Liver (tissue), 3 donors: Measurements from ENCODE around the gene HMGN4.

Source experiments
- RAD21 ChIP-seq, 2 donors: IDR thresholded peaks; 2 replicates each; pipeline ENCODE4 v1.6.1; 2016; ENCODE audit warnings: antibody characterized with exemption in 2 of 2, mild to moderate bottlenecking in 2 of 2
- RXRA ChIP-seq, 2 donors: IDR thresholded peaks; 2 replicates each; pipeline ENCODE4 v1.6.1; 2017 to 2018; ENCODE audit warnings: antibody characterized with exemption in 2 of 2, mild to moderate bottlenecking in 1 of 2
- TF ChIP-seq, protein P1 (sequence below): IDR thresholded peaks from 2 replicates; pipeline ENCODE4 v1.6.1; 2016; ENCODE audit warnings: antibody characterized with exemption
- TF ChIP-seq, protein P2 (sequence below): fragments of 150-350 bp; IDR thresholded peaks from 2 replicates; pipeline ENCODE4 v1.5.1; 2017; ENCODE audit warnings: improper control_type of control experiment, low read depth, low read length; ENCODE audit not compliant: missing input control
- donor health status: healthy.
- donor health status: healthy.

DNA sequence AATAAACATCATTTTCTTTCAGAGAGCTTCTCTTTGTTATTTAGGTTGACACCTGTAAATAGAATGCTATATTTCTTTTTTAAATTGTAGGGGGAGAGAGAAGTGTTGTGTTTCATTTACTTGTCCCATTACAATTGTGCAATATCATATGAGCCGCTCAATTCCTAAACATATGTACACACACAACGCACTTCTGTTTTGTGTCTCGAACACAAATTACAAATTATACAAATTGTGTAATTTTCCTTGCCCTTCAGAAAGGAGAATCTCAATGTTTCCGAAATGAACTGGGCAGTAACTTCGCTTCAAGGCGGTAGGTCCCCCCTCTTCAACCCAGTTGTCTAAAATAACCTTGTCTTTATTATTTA lies 55.9 kb downstream of the HMGN4 start:
- TF ChIP-seq RAD21 (IDR thresholded peaks at IDR 0.05) (no peak), RXRA (IDR thresholded peaks at IDR 0.05) (no peak)
- TF ChIP-seq, protein P1, sequence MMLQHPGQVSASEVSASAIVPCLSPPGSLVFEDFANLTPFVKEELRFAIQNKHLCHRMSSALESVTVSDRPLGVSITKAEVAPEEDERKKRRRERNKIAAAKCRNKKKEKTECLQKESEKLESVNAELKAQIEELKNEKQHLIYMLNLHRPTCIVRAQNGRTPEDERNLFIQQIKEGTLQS = no peak
- TF ChIP-seq, protein P2, sequence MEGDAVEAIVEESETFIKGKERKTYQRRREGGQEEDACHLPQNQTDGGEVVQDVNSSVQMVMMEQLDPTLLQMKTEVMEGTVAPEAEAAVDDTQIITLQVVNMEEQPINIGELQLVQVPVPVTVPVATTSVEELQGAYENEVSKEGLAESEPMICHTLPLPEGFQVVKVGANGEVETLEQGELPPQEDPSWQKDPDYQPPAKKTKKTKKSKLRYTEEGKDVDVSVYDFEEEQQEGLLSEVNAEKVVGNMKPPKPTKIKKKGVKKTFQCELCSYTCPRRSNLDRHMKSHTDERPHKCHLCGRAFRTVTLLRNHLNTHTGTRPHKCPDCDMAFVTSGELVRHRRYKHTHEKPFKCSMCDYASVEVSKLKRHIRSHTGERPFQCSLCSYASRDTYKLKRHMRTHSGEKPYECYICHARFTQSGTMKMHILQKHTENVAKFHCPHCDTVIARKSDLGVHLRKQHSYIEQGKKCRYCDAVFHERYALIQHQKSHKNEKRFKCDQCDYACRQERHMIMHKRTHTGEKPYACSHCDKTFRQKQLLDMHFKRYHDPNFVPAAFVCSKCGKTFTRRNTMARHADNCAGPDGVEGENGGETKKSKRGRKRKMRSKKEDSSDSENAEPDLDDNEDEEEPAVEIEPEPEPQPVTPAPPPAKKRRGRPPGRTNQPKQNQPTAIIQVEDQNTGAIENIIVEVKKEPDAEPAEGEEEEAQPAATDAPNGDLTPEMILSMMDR = no peak
